IMR-90 (cell line): ENCODE data around the gene RERGL. TPM values are rescaled to one million over a fixed set of nuclear protein-coding genes. Genes with fewer than 3 reads are reported as not detected.

ENCODE experiments used
- ATAC-seq: fragments of 200-7000 bp; cut with Tn5 transposase; 2 replicates; pipeline ENCODE4 v1.9.1; 2020; ENCODE audit warnings: low read depth, mild to moderate bottlenecking, moderate library complexity
- BruUV-seq: library from RNA; stranded (reverse); fragments of 400-500 nt; replicated peaks from 2 replicates; lab custom pipeline; 2021; lab: Mats Ljungman, UMichigan
- CTCF ChIA-PET: fragments of 300-600 bp; formaldehyde crosslinking; extraction: SDS; loops from one replicate; lab custom pipeline; 2021; ENCODE audit warnings: antibody characterized with exemption; lab: Yijun Ruan, JAX
- POLR2A ChIA-PET: fragments of 300-600 bp; sonication (Branson Sonifier 250); formaldehyde crosslinking; loops from one replicate; lab custom pipeline; 2022; ENCODE audit warnings: antibody characterized with exemption; ENCODE audit not compliant: unreplicated experiment; lab: Charles Lee
- DNase-seq: peaks from one replicate; pipeline ENCODE4 v3.0.0; 2013
- H2AFZ ChIP-seq: replicated peaks from 2 replicates; pipeline ENCODE3; 2013; ENCODE audit warnings: low read length, mild to moderate bottlenecking; ENCODE audit not compliant: poor library complexity
- H2AK5ac ChIP-seq: 2 replicates; pipeline ENCODE4 v1.6.1; 2013; ENCODE audit warnings: low read depth, low read length, inconsistent platforms
- H2AK9ac ChIP-seq: replicated peaks from 2 replicates; pipeline ENCODE3; 2013; ENCODE audit warnings: mild to moderate bottlenecking, low read depth, low read length, moderate library complexity; ENCODE audit not compliant: poor library complexity
- H2BK120ac ChIP-seq: 2 replicates; pipeline ENCODE4 v1.6.1; 2013; ENCODE audit warnings: low read depth, low read length, inconsistent platforms
- H2BK15ac ChIP-seq: 3 replicates; pipeline ENCODE4 v1.6.1; 2013; ENCODE audit warnings: low read depth, low read length, inconsistent platforms
- H2BK20ac ChIP-seq: 2 replicates; pipeline ENCODE4 v1.6.1; 2013; ENCODE audit warnings: low read depth, mild to moderate bottlenecking, inconsistent platforms, low read length, moderate library complexity
- H2BK5ac ChIP-seq: 2 replicates; pipeline ENCODE4 v1.6.1; 2013; ENCODE audit warnings: mild to moderate bottlenecking, low read depth, low read length, inconsistent platforms; ENCODE audit not compliant: poor library complexity, severe bottlenecking
- H3K14ac ChIP-seq: replicated peaks from 2 replicates; pipeline ENCODE4 v1.6.1; 2013; ENCODE audit warnings: low read depth, low read length, inconsistent platforms
- H3K18ac ChIP-seq: 2 replicates; pipeline ENCODE4 v1.6.1; 2013; ENCODE audit warnings: low read depth, low read length, control low read depth
- H3K23ac ChIP-seq: 2 replicates; pipeline ENCODE4 v1.6.1; 2013; ENCODE audit warnings: low read depth, low read length, inconsistent platforms
- H3K27ac ChIP-seq: 2 replicates; pipeline ENCODE4 v1.5.1; 2013; ENCODE audit warnings: mild to moderate bottlenecking, control low read depth, low read length; ENCODE audit not compliant: insufficient read depth
- H3K27me3 ChIP-seq: 2 replicates; pipeline ENCODE4 v1.6.1; 2013; ENCODE audit warnings: low read length; ENCODE audit not compliant: control insufficient read depth, insufficient read depth
- H3K36me3 ChIP-seq: 2 replicates; pipeline ENCODE4 v1.6.1; 2013; ENCODE audit warnings: low read length, mixed read lengths; ENCODE audit not compliant: control insufficient read depth, insufficient read depth
- H3K4ac ChIP-seq: 2 replicates; pipeline ENCODE4 v1.6.1; 2013; ENCODE audit warnings: low read depth, low read length, inconsistent platforms
- H3K4me1 ChIP-seq: 2 replicates; pipeline ENCODE4 v1.6.1; 2013; ENCODE audit warnings: low read length, mixed read lengths; ENCODE audit not compliant: control insufficient read depth, insufficient read depth
- H3K4me2 ChIP-seq: 2 replicates; pipeline ENCODE4 v1.6.1; 2013; ENCODE audit warnings: low read depth, mild to moderate bottlenecking, control low read depth, low read length, moderate library complexity
- H3K4me3 ChIP-seq: 2 replicates; pipeline ENCODE4 v1.5.1; 2013; ENCODE audit warnings: low read depth, mild to moderate bottlenecking, control low read depth, low read length, moderate library complexity; ENCODE audit not compliant: insufficient read depth
- H3K56ac ChIP-seq: 2 replicates; pipeline ENCODE4 v1.6.1; 2013; ENCODE audit warnings: low read length, inconsistent platforms; ENCODE audit not compliant: insufficient read depth; ENCODE audit errors: extremely low read depth
- H3K79me1 ChIP-seq, 2 experiments: 2 replicates each; pipeline ENCODE4 v1.6.1; 2013; ENCODE audit warnings: low read length in 2 of 2, inconsistent platforms in 1 of 2, low read depth in 1 of 2
- H3K9ac ChIP-seq: 2 replicates; pipeline ENCODE4 v1.6.1; 2013; ENCODE audit warnings: low read depth, low read length, control low read depth
- H3K9me1 ChIP-seq: 2 replicates; pipeline ENCODE4 v1.6.1; 2013; ENCODE audit warnings: low read length, inconsistent platforms; ENCODE audit not compliant: insufficient read depth
- H3K9me3 ChIP-seq: 2 replicates; pipeline ENCODE4 v1.6.1; 2013; ENCODE audit warnings: low read length; ENCODE audit not compliant: control insufficient read depth, insufficient read depth
- H4K20me1 ChIP-seq: 2 replicates; pipeline ENCODE4 v1.6.1; 2013; ENCODE audit warnings: low read length, inconsistent platforms; ENCODE audit not compliant: insufficient read depth
- H4K5ac ChIP-seq: 2 replicates; pipeline ENCODE4 v1.6.1; 2013; ENCODE audit warnings: mild to moderate bottlenecking, low read depth, low read length, control low read depth
- H4K8ac ChIP-seq, 2 experiments: 2 replicates each; pipeline ENCODE4 v1.6.1; 2013; ENCODE audit warnings: low read depth in 2 of 2, low read length in 2 of 2, control low read depth in 1 of 2, inconsistent platforms in 1 of 2
- H4K91ac ChIP-seq: 2 replicates; pipeline ENCODE4 v1.6.1; 2013; ENCODE audit warnings: low read depth, low read length, inconsistent platforms; ENCODE audit not compliant: insufficient read depth
- BHLHE40 ChIP-seq: fragments of 150-350 bp; IDR thresholded peaks from 2 replicates; pipeline ENCODE4 v1.6.1; 2016; ENCODE audit warnings: mild to moderate bottlenecking, low read depth, low read length
- CEBPB ChIP-seq: IDR thresholded peaks from 2 replicates; pipeline ENCODE4 v1.6.1; 2012; ENCODE audit warnings: low read depth, low read length, improper control_type of control experiment
- CHD1 ChIP-seq: IDR thresholded peaks from 2 replicates; pipeline ENCODE4 v1.6.1; 2012; ENCODE audit warnings: low read depth, low read length, improper control_type of control experiment
- ELK1 ChIP-seq: fragments of 150-350 bp; IDR thresholded peaks from 2 replicates; pipeline ENCODE4 v1.6.1; 2016; ENCODE audit warnings: low read depth, mild to moderate bottlenecking, low read length, moderate library complexity, borderline replicate concordance
- FOS ChIP-seq: fragments of 150-350 bp; IDR thresholded peaks from 2 replicates; pipeline ENCODE4 v1.6.1; 2016; ENCODE audit warnings: low read depth, low read length
- MAFK ChIP-seq: IDR thresholded peaks from 2 replicates; pipeline ENCODE4 v1.6.1; 2012; ENCODE audit warnings: low read depth, low read length, improper control_type of control experiment
- MAZ ChIP-seq: IDR thresholded peaks from 2 replicates; pipeline ENCODE4 v1.6.1; 2012; ENCODE audit warnings: low read depth, mild to moderate bottlenecking, low read length, improper control_type of control experiment, moderate library complexity, borderline replicate concordance
- MXI1 ChIP-seq: IDR thresholded peaks from 2 replicates; pipeline ENCODE4 v1.6.1; 2012; ENCODE audit warnings: low read depth, mild to moderate bottlenecking, low read length, moderate library complexity, borderline replicate concordance
- NFE2L2 ChIP-seq: fragments of 150-350 bp; IDR thresholded peaks from 2 replicates; pipeline ENCODE4 v1.6.1; 2016; ENCODE audit warnings: low read depth, mild to moderate bottlenecking, low read length
- POLR2A ChIP-seq: IDR thresholded peaks from 2 replicates; pipeline ENCODE4 v1.6.1; 2012; ENCODE audit warnings: mild to moderate bottlenecking, low read depth, low read length
- RAD21 ChIP-seq: IDR thresholded peaks from 2 replicates; pipeline ENCODE4 v1.6.1; 2012; ENCODE audit warnings: low read length, improper control_type of control experiment
- RCOR1 ChIP-seq: IDR thresholded peaks from 2 replicates; pipeline ENCODE4 v1.6.1; 2012; ENCODE audit warnings: mild to moderate bottlenecking, low read length, improper control_type of control experiment; ENCODE audit not compliant: insufficient replicate concordance
- RFX5 ChIP-seq: IDR thresholded peaks from 2 replicates; pipeline ENCODE4 v1.8.0; 2012; ENCODE audit warnings: low read depth, mild to moderate bottlenecking, low read length, moderate library complexity
- SMC3 ChIP-seq: fragments of 150-350 bp; IDR thresholded peaks from 2 replicates; pipeline ENCODE4 v1.6.1; 2016; ENCODE audit warnings: low read depth, mild to moderate bottlenecking, antibody characterized with exemption, low read length, moderate library complexity
- WGBS, 2 experiments: methylation state at CpG; one replicate each; pipeline versions ENCODE4 v1.1.5 to v1.1.7; 2013; ENCODE audit warnings: missing lambda C conversion rate in 2 of 2; ENCODE audit not compliant: insufficient read length in 1 of 2; ENCODE audit errors: extremely low coverage in 2 of 2; 5-methylcytosine and 5-hydroxymethylcytosine counted together
- dilution Hi-C: fragments of 300-500 bp; cut with HindIII; formaldehyde crosslinking; loops from one replicate; pipeline ENCODE4 v1.14.3; 2018; ENCODE audit warnings: low sequenced_read_pairs; ENCODE audit not compliant: unreplicated experiment
- in situ Hi-C: fragments of 300-500 bp; cut with MboI; formaldehyde crosslinking; loops from 3 replicates; pipeline ENCODE4 v1.14.3; 2019; ENCODE audit warnings: low sequenced_read_pairs, inconsistent platforms, mixed read lengths
- intact Hi-C: fragments of 100-400 bp; cut with micrococcal nuclease; formaldehyde crosslinking; loops from 2 replicates; pipeline ENCODE4 v1.10.0; 2022
- polyA plus RNA-seq, 3 experiments: library from polyadenylated mRNA; depleted of rRNA; stranded (reverse); fragments of >200 nt; gene quantifications; 2 replicates each; pipeline ENCODE4 v1.2.3, GENCODE V29; 2012; ENCODE audit warnings: low replicate concordance in 1 of 3
- total RNA-seq: library from RNA; depleted of rRNA; stranded (reverse); fragments of >200 nt; gene quantifications from 2 replicates; pipeline ENCODE4 v1.2.3, GENCODE V29; 2012
- TF ChIP-seq, protein P1 (sequence below): fragments of 150-350 bp; IDR thresholded peaks from 2 replicates; pipeline ENCODE4 v1.6.1; 2017; ENCODE audit warnings: mild to moderate bottlenecking, antibody characterized with exemption, low read length, low read depth

RERGL gene
- total and polyA plus RNA-seq, 2 of the 4 experiments (the other 2 are of a cell fraction) = 0.10 TPM; not detected in 1

GRCh38 chr12:18101043-18101442 lies 11.1 kb upstream of the RERGL start:
- no peak overlapping the region for H3K18ac ChIP-seq
- in situ Hi-C loops = no loop called here
- no peak for ATAC-seq
- no peak overlapping the region for H3K9ac ChIP-seq
- H2BK20ac ChIP-seq = no peak overlapping the region
- H3K9me3 ChIP-seq = peaks cover 11% of the 10 kb centered on the region
- no peaks in the 10 kb centered on the region for H3K27me3 ChIP-seq
- H4K8ac ChIP-seq = no peak overlapping the region
- H3K4me1 ChIP-seq = no peaks in the 10 kb centered on the region
- H2AFZ ChIP-seq = no peak overlapping the region
- H2BK5ac ChIP-seq = no peak overlapping the region
- intact Hi-C loops = no loop called here
- no TSS peak for BruUV-seq
- H3K79me1 ChIP-seq = no peaks in the 10 kb centered on the region
- H3K14ac ChIP-seq = no peak overlapping the region
- TF ChIP-seq, protein P1, sequence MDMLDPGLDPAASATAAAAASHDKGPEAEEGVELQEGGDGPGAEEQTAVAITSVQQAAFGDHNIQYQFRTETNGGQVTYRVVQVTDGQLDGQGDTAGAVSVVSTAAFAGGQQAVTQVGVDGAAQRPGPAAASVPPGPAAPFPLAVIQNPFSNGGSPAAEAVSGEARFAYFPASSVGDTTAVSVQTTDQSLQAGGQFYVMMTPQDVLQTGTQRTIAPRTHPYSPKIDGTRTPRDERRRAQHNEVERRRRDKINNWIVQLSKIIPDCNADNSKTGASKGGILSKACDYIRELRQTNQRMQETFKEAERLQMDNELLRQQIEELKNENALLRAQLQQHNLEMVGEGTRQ = no peak
- TF ChIP-seq NFE2L2 = no peak
- no peak for TF ChIP-seq SMC3
- no peak for TF ChIP-seq MAZ
- no peak for TF ChIP-seq CHD1
- no peak for TF ChIP-seq RAD21
- TF ChIP-seq ELK1 = no peak
- no peak for TF ChIP-seq FOS
- TF ChIP-seq CEBPB = no peak
- no peak for TF ChIP-seq RFX5
- no peak for TF ChIP-seq POLR2A
- no peak for TF ChIP-seq BHLHE40
- no peak for TF ChIP-seq MXI1
- no peak for TF ChIP-seq RCOR1
- no peak for TF ChIP-seq MAFK
- no peak overlapping the region for H3K4ac ChIP-seq
- H2AK9ac ChIP-seq = no peak overlapping the region
- H3K4me2 ChIP-seq = no peak overlapping the region
- no peak overlapping the region for H2AK5ac ChIP-seq
- DNase-seq = no peak
- no peak overlapping the region for H3K23ac ChIP-seq
- POLR2A ChIA-PET = no interaction called here
- no peak overlapping the region for H2BK120ac ChIP-seq
- H3K9me1 ChIP-seq = no peaks in the 10 kb centered on the region
- H2BK15ac ChIP-seq = no peak overlapping the region
- H3K36me3 ChIP-seq = no peaks in the 10 kb centered on the region
- H3K27ac ChIP-seq = no peak overlapping the region
- H4K20me1 ChIP-seq = no peaks in the 10 kb centered on the region
- H4K91ac ChIP-seq = no peak overlapping the region
- H4K5ac ChIP-seq = no peak overlapping the region
- dilution Hi-C loops = no loop called here
- H3K4me3 ChIP-seq = no peak overlapping the region
- CTCF ChIA-PET = no interaction called here
- H3K56ac ChIP-seq = no peak overlapping the region
- WGBS, 2 experiments = no CpG with 5 or more reads among the region's 2 CpGs
